Measurements from ENCODE around the gene PDP2. TPM values are rescaled to one million over a fixed set of nuclear protein-coding genes. Genes with fewer than 3 reads are reported as not detected.
"Not testable (repeated sequence)": the region's sequence is repeated elsewhere in the genome, so short reads cannot be mapped to it uniquely, and the experiment has no call there.

PDP2 gene
- total RNA-seq, 3 donors from 2014 or later = 15.5 to 23.5 (median 23.2) TPM

DNA sequence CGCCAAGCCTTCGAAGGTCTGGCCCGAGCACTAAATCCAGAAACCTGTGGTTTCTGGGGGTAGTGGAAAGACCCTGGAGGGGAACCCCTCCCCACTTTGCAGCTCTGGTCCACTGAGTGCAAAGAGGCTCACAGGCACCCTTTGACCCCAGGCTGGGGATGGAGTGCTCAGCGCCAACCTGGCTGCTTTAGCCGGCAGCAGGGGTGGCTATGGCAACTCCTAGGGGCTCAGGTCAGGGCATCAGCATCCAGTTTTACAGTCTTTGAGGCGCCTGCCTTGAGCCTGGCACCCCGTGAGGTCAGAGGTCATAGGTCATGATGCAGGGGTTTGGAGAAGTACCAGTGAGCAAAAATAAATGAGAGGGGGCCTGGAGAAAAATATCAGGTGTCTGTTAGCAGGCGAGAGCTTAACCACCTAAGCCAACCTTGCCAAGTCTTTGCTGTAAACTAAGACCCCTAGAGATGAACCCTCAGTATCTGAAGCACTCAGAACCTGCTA is 18.2 kb upstream of the PDP2 start:
- DNase-seq = peak in 1 of 3 donors; percentile 25
- intact Hi-C loops (cut with DNase I, micrococcal nuclease) = no loop called here
- no peaks in the 10 kb centered on the region for H3K4me1 ChIP-seq (ENCODE audit: low read depth)
- ATAC-seq = no peak
- H3K9me3 ChIP-seq = no peaks in the 10 kb centered on the region
- no peak overlapping the region for H3K4me3 ChIP-seq
- H3K36me3 ChIP-seq (ENCODE audit: low read depth) = no peaks in the 10 kb centered on the region
- TF ChIP-seq, protein P1, sequence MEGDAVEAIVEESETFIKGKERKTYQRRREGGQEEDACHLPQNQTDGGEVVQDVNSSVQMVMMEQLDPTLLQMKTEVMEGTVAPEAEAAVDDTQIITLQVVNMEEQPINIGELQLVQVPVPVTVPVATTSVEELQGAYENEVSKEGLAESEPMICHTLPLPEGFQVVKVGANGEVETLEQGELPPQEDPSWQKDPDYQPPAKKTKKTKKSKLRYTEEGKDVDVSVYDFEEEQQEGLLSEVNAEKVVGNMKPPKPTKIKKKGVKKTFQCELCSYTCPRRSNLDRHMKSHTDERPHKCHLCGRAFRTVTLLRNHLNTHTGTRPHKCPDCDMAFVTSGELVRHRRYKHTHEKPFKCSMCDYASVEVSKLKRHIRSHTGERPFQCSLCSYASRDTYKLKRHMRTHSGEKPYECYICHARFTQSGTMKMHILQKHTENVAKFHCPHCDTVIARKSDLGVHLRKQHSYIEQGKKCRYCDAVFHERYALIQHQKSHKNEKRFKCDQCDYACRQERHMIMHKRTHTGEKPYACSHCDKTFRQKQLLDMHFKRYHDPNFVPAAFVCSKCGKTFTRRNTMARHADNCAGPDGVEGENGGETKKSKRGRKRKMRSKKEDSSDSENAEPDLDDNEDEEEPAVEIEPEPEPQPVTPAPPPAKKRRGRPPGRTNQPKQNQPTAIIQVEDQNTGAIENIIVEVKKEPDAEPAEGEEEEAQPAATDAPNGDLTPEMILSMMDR (IDR thresholded peaks at IDR 0.05) = no peak

DNA sequence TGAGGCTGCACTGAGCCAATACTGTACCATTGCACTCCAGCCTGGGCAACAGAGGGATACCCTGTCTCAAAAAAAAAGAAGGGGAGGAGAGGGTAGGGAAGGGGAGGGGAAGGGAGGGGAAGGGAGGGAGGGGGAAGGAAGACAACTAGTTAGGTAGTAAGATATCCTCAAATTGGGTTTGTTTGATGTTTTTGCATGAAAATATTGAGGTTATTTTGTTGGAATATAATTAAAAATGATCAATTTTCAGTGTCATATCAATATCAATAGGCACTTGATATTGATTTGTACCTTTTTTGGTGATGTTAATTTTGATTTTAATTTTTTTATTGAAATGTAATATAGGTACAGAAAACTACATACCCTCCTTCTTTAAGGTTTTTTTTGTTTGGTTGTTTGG is 16.6 kb upstream of the PDP2 start:
- H3K36me3 ChIP-seq (ENCODE audit: low read depth) = no peaks in the 10 kb centered on the region
- H3K9me3 ChIP-seq = no peaks in the 10 kb centered on the region
- DNase-seq (no peak), ATAC-seq (no peak)
- H3K4me3 ChIP-seq = no peak overlapping the region
- TF ChIP-seq, protein P1 (IDR thresholded peaks at IDR 0.05) = no peak
- intact Hi-C loops (cut with DNase I, micrococcal nuclease) = no loop called here
- H3K4me1 ChIP-seq (ENCODE audit: low read depth) = no peaks in the 10 kb centered on the region

DNA sequence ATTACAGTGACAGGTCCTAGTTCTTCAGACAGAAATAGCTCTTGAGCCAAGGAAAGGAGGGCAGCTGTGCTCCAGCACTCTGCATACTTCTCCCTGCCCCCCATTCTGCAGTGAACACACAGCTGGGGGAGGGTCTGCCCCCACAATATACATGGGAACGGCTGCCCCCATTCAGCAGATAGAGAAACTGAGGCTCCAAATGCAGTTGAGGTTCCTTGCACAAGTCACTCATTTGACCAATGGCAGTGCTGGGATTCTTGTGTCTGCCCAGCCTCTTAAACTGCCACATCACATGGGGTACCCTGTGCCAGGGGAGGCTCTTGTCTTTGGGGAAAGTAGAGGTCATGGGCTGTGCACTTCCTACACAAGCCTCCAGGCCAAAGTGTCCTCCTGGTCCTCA is 10.9 kb upstream of the PDP2 start:
- Histone ChIP-seq H3K4me3 (no peak overlapping the region), H3K9me3 (no peaks in the 10 kb centered on the region), H3K36me3 (ENCODE audit: low read depth) (no peaks in the 10 kb centered on the region), H3K4me1 (ENCODE audit: low read depth) (peaks cover 8% of the 10 kb centered on the region)
- peak in 1 of 3 donors; percentile 27 for DNase-seq
- no peak for ATAC-seq
- intact Hi-C loops (cut with DNase I, micrococcal nuclease) = loop anchor here in 1 of 2 donors (5.0 kb wide), 1 partner anchor 462 kb away; no protein-coding TSS in a partner anchor
- TF ChIP-seq, protein P1 (IDR thresholded peaks at IDR 0.05) = no peak

DNA sequence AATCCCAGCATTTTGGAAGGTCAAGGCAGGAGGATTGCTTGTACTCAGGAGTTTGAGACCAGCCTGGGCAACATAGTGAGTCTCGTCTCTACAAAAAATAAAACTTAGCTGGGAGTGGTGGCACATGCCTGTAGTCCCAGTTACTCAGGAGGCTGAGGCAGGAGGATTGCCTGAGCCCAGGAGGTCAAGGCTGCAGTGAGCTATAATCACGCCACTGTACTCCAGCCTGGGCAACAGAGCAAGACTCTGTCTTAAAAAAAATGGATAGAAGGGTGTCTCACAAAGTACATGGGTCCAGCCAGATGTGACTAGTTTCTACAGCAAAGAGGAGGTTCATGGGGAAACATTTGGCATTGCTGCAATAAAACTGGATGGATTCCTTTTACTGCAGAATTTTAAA is 9.0 kb upstream of the PDP2 start:
- DNase-seq (peak in 2 of 3 donors; percentile 25 to 37), ATAC-seq (peak; percentile 22)
- H3K9me3 ChIP-seq; H3K4me1 ChIP-seq (ENCODE audit: low read depth); intact Hi-C loops (cut with DNase I, micrococcal nuclease); H3K36me3 ChIP-seq (ENCODE audit: low read depth); H3K4me3 ChIP-seq: not testable (repeated sequence)

DNA sequence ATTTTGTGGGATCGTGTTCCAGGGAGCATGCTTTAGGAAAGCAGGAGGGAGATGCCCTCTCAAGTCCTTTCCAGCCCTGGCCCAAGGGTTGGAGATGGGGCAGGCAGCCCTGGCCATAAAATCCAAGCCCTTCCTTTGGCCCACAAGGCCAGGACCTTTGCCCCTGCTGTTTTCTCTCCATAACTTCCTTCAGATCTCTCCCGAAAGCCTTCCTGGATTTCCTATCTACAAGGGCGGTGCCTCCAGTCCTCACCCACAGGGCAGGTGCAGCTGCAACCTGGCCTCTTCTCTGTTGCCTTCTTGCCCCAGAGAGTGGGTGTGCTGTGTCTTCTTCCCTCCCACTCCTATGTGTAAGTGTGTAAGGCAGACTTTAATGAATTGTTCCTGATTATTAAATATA is 8.5 kb upstream of the PDP2 start:
- no peaks in the 10 kb centered on the region for H3K36me3 ChIP-seq (ENCODE audit: low read depth)
- TF ChIP-seq, protein P1 (IDR thresholded peaks at IDR 0.05) = no peak
- ATAC-seq (peak; percentile 82), DNase-seq (peak; percentile 76 to 85 (median 80))
- peaks cover 8% of the 10 kb centered on the region for H3K4me1 ChIP-seq (ENCODE audit: low read depth)
- H3K4me3 ChIP-seq = no peak overlapping the region
- H3K9me3 ChIP-seq = no peaks in the 10 kb centered on the region
- intact Hi-C loops (cut with DNase I, micrococcal nuclease) = no loop called here

DNA sequence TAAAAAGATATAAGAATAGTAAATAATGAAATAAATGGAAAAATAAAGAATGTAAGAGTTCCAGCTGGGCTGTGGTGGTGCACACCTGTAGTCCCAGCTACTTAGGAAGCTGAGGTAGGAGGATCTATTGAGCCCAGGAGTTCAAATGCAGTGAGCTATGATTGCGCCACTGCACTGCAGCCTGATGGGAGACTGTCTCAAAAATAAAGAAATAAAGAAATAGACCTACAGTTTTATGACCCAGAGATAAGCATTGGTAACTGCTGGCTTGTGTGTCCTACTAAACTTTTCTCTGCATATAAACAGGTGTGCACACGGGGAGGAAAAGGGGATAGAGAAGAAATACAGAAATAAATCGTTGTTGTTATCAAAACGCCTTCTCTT is 7.8 kb upstream of the PDP2 start:
- ATAC-seq (peak; percentile 20), DNase-seq (no peak)
- H3K36me3 ChIP-seq (ENCODE audit: low read depth) = no peaks in the 10 kb centered on the region
- H3K4me3 ChIP-seq = no peak overlapping the region
- H3K9me3 ChIP-seq = no peaks in the 10 kb centered on the region
- TF ChIP-seq, protein P1 (IDR thresholded peaks at IDR 0.05) = no peak
- H3K4me1 ChIP-seq (ENCODE audit: low read depth) = peaks cover 8% of the 10 kb centered on the region
- intact Hi-C loops (cut with DNase I, micrococcal nuclease) = no loop called here

All from mucosa of descending colon (tissue), 3 donors.